Prostate gland (tissue), 2 donors: ENCODE results near the gene OLIG3. TPM values are rescaled to one million over a fixed set of nuclear protein-coding genes. Genes with fewer than 3 reads are reported as not detected.

Source experiments
- DNase-seq: peaks from one replicate; pipeline ENCODE4 v3.0.0-alpha.2; 2019; ENCODE audit warnings: low spot score
- H3K27ac ChIP-seq, 2 donors: fragments of 200-600 bp; sonication (generic); 2 replicates each; pipeline ENCODE4 v1.5.1; 2017 to 2019
- H3K27me3 ChIP-seq: fragments of 200-600 bp; sonication (generic); replicated peaks from 2 replicates; pipeline ENCODE4 v1.5.1; 2019; ENCODE audit not compliant: insufficient read depth
- H3K36me3 ChIP-seq, 2 donors: fragments of 200-600 bp; sonication (generic); 1 replicate in 1 of 2; 2 replicates in 1 of 2; pipeline versions ENCODE4 v1.5.1 to v1.8.1; 2017 to 2019
- H3K4me1 ChIP-seq: fragments of 200-600 bp; sonication (generic); replicated peaks from 2 replicates; pipeline ENCODE4 v1.5.1; 2019
- H3K4me3 ChIP-seq, 2 donors: fragments of 200-600 bp; sonication (generic); 2 replicates each; pipeline ENCODE4 v1.5.1; 2017 to 2019
- H3K9me3 ChIP-seq: fragments of 200-600 bp; sonication (generic); 2 replicates; pipeline ENCODE4 v1.5.1; 2017
- POLR2A ChIP-seq: fragments of 450-650 bp; IDR thresholded peaks from one replicate; pipeline ENCODE4 v1.6.1; 2016; ENCODE audit warnings: antibody characterized with exemption, mild to moderate bottlenecking
- POLR2AphosphoS5 ChIP-seq: sonication (generic); formaldehyde crosslinking; IDR thresholded peaks from one replicate; pipeline ENCODE4 v1.6.1; 2017; ENCODE audit warnings: antibody characterized with exemption
- WGBS: methylation state at CpG from one replicate; pipeline ENCODE4 v1.1.5; 2018; 5-methylcytosine and 5-hydroxymethylcytosine counted together
- intact Hi-C: fragments of 100-400 bp; cut with DNase I; formaldehyde crosslinking; loops from one replicate; pipeline ENCODE4 v1.14.2; 2022
- total RNA-seq, 2 donors: library from RNA; depleted of rRNA; stranded (reverse); fragments of >200 nt; gene quantifications; one replicate each; pipeline ENCODE4 v1.1.0, GENCODE V29; 2016
- TF ChIP-seq, protein P1 (sequence below), 4 experiments: fragments of 200-600 bp in 2 of 4; fragments of 450-650 bp in 2 of 4; sonication (generic) in 2 of 4; IDR thresholded peaks; 1 replicate in 3 of 4; 2 replicates in 1 of 4; pipeline ENCODE4 v1.5.1; 2016 to 2019; ENCODE audit warnings: antibody characterized with exemption in 4 of 4, mild to moderate bottlenecking in 2 of 4, moderate library complexity in 2 of 4

The OLIG3 gene
- total RNA-seq, 2 donors from 2014 or later: not detected

DNA sequence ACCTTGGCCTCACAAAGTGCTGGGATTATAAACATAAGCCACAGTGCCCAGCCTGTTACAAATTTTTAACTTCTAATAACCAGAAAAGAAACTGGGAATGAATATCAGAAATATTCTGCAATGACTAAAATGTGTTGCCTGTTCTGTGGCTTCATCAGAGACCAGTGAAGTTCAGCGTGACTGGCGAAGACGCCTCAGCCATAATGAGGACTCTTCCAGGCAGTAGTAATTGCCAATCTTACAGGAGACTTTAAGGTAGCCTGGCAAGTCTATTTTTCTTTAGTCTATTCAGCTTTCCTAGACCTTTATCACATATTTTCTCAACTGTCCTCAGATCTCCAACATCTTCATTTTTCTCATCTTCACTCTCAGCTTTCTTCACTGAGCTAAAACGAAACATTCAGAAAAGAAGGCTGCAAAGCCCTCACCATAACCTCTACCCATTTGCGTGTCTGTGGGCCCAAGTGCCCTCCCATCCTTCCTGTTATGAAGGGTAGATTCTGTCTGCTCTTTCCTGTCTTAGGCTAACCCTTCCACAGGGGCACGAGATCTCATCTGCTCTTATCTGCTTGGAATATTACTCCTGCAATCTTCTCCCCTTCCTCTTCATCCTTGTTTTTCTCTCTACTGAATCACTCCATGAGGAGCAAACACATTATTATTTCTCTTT, 42.0 kb upstream of the OLIG3 start:
- Histone ChIP-seq H3K9me3 (no peaks in the 10 kb centered on the region), H3K27ac (no peak overlapping the region), H3K36me3 (no peaks in the 10 kb centered on the region), H3K4me1 (no peaks in the 10 kb centered on the region), H3K4me3 (no peak overlapping the region), H3K27me3 (no peaks in the 10 kb centered on the region)
- WGBS: 87% methylated on average over 6 of the region's 6 CpGs
- intact Hi-C loops: no loop called here
- TF ChIP-seq, protein P1, sequence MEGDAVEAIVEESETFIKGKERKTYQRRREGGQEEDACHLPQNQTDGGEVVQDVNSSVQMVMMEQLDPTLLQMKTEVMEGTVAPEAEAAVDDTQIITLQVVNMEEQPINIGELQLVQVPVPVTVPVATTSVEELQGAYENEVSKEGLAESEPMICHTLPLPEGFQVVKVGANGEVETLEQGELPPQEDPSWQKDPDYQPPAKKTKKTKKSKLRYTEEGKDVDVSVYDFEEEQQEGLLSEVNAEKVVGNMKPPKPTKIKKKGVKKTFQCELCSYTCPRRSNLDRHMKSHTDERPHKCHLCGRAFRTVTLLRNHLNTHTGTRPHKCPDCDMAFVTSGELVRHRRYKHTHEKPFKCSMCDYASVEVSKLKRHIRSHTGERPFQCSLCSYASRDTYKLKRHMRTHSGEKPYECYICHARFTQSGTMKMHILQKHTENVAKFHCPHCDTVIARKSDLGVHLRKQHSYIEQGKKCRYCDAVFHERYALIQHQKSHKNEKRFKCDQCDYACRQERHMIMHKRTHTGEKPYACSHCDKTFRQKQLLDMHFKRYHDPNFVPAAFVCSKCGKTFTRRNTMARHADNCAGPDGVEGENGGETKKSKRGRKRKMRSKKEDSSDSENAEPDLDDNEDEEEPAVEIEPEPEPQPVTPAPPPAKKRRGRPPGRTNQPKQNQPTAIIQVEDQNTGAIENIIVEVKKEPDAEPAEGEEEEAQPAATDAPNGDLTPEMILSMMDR (IDR thresholded peaks at IDR 0.05): no peak
- no peak for TF ChIP-seq POLR2AphosphoS5
- TF ChIP-seq POLR2A: no peak
- no peak for DNase-seq

DNA sequence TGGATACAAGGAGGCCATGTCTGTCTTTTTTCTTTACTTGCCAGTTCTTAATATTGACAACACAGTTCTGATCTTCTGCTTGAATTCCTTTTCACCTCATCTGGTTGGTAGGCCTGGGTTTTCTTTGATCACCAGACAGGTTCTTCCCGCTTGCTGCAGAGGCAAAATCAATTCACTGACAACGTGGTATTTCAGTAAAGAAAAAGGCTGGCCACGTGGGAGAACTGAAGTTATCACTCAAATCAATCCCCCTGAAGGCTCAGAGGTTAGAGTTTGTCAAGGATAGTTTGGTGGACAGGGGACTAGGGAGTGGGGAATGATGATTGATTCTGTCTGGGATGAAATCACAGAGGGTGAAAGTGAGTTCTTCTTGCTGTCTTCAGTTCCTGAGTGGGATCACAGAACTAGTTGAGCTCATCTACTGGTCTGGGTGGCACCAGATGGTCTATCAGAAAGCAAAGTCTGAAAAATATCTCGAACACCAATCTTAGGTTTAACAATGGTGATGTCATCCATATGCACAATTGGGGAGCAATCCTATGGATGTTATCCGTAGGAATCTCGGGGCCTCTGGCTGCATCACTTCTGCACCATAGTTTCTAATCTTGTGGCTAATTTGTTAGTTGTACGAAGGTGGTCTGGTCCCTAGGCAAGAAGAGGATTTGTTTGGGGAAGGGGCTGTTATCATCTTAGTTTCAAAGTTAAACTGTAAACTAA, 37.3 kb upstream of the OLIG3 start:
- Histone ChIP-seq H3K4me3 (no peak overlapping the region), H3K27me3 (no peaks in the 10 kb centered on the region), H3K27ac (no peak overlapping the region), H3K4me1 (no peaks in the 10 kb centered on the region), H3K9me3 (no peaks in the 10 kb centered on the region), H3K36me3 (no peaks in the 10 kb centered on the region)
- DNase-seq: no peak
- WGBS: 88% methylated on average over 7 of the region's 7 CpGs
- TF ChIP-seq POLR2AphosphoS5: no peak
- TF ChIP-seq, protein P1 (IDR thresholded peaks at IDR 0.05): no peak
- TF ChIP-seq POLR2A: no peak
- intact Hi-C loops: no loop called here

DNA sequence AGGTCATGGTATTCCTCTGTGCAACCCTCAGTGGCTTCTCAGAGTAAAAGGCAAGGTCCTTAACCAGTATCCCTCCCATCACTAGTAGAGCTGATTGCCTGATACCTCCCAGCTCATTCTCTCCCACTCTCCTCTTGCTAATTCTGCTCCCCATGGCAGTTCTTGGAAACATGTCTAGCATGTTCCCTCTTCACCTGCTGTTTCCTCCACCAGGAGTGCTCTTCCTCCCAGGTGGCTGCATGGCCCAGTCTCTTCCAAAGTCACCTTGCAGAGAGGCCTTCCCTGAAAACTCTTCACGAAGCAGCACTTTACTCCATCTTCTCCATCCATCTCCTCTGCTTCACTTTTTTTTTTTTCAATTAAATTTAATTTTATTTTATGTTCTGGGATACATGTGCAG, 36.2 kb upstream of the OLIG3 start:
- no peak overlapping the region for H3K27ac ChIP-seq
- H3K4me3 ChIP-seq: no peak overlapping the region
- no peak for DNase-seq
- intact Hi-C loops: no loop called here
- no peaks in the 10 kb centered on the region for H3K9me3 ChIP-seq
- TF ChIP-seq POLR2AphosphoS5: no peak
- TF ChIP-seq, protein P1 (IDR thresholded peaks at IDR 0.05): no peak
- no peaks in the 10 kb centered on the region for H3K4me1 ChIP-seq
- no peaks in the 10 kb centered on the region for H3K36me3 ChIP-seq
- H3K27me3 ChIP-seq: no peaks in the 10 kb centered on the region
- WGBS: 91% methylated on average over 1 of the region's 1 CpG

DNA sequence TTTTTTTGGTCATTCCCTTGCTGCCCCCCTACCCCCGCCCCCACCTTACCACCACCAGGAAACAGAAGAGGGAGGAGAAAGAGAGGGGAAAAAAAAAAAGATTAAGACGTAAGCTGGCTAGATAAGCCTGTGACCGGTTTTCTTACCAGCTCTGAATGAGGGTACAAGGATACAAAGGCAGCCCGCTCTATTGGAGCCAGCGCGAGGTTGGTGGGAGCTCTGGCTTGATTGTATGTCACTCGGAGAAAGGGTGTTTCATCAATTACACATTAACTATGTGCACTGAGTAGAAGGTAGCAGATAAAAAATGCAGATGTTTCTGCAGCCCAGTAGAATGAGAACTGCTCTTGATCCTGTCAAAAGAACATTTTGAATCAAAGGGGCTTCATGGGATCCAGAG, 28.6 kb upstream of the OLIG3 start:
- DNase-seq: no peak
- TF ChIP-seq POLR2A (no peak), POLR2AphosphoS5 (no peak)
- TF ChIP-seq, protein P1 (IDR thresholded peaks at IDR 0.05): no peak
- Histone ChIP-seq H3K27me3 (no peaks in the 10 kb centered on the region), H3K4me1 (no peaks in the 10 kb centered on the region), H3K4me3 (no peak overlapping the region), H3K36me3 (no peaks in the 10 kb centered on the region), H3K9me3 (no peaks in the 10 kb centered on the region), H3K27ac (no peak overlapping the region)
- WGBS: 47% methylated on average over 7 of the region's 7 CpGs
- intact Hi-C loops: no loop called here
